GM12874 (cell line): ENCODE measurements around the gene ITPRID1.

Experiments used
- CTCF ChIP-seq: IDR thresholded peaks from 2 replicates; pipeline ENCODE4 v1.5.1; 2011; ENCODE audit warnings: low read depth, mild to moderate bottlenecking, control low read depth, low read length, moderate library complexity; ENCODE audit not compliant: insufficient read depth

ITPRID1 gene

GRCh38 chr7:31688372-31688771 lies 174.5 kb downstream of the ITPRID1 start:
- no peak for TF ChIP-seq CTCF

GRCh38 chr7:31688996-31689395 lies 175.1 kb downstream of the ITPRID1 start:
- TF ChIP-seq CTCF: no peak

DNA sequence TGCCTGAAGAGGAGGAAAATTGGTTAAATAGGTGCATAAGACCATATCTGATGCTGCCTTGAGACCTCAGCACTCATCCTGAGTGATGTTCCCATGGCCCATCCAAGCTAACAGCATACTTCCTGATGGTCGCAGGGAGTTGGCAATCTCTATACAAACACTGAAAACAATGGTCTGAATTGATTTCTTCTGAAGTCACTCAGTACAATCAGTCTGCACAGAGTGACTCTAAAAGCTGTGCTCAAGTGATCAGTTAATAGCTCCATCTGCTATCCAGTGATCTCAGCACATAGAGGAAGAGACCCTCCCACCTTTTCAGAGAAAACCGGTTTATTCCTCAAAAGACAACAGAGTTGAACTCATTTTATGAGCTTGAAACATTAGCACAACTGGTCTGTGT lies 177.0 kb downstream of the ITPRID1 start:
- no peak for TF ChIP-seq CTCF

- no peak for TF ChIP-seq CTCF
Measured at GRCh38 chr7:31692451-31692850, 178.6 kb downstream of the ITPRID1 start.

DNA sequence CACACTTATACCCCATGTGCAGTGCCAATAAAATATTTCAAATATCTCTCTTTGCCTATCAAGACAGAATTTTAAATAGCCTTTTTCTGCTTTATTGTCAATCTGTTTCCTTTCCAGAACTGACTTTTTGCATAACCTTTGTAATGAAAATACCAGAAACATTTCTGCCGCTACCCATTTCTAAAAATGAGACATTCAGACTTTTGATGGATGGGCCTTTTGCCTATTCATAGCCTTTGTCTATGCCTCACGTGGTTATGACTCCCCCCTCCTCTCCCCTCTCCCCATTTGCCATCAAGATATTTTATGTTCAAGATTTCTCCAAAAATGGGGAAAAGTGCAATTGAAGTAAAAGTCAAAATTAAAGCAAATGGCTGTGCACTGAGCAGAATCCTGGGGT lies 179.0 kb downstream of the ITPRID1 start:
- no peak for TF ChIP-seq CTCF

DNA sequence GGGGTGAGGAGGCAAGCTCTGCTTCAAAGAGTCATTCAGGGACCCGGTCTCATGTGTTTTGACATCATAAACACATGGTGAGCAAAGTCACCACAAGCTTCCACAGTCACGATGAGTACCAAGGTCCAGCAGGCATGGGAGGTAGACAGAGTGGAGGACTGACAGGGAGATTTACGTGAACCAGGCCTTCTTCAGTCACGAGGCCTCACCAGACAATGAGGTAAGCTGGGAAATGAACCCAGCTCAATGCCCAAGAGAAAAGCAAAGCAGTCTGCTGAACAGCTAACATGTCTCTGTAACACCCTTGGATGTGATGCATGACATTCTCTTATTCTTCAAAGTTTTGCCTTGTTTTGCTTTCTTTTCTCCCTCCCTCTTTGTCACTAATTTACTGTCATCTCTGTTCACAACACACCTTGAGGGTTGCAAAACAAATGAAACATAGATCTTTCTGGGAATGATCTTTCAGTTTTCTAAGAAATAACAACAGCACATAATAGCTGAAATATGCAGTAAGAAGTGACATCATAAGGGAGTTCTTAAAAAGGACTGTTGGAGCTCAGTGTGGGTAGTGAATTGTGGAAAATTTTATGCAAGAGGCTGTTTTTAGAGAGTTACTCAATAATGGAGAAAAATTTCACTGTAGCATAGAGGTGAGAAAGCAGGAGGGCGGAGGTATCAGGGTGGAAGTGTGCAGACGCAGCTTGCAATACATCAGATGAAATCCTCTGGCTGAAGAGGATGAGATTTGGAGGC lies 182.1 kb downstream of the ITPRID1 start:
- TF ChIP-seq CTCF: no peak

- TF ChIP-seq CTCF: no peak
Measured at GRCh38 chr7:31699050-31699449, 185.2 kb downstream of the ITPRID1 start.
